B cell (primary cell): Measurements from ENCODE around the gene OR2T8. TPM values are rescaled to one million over a fixed set of nuclear protein-coding genes. Genes with fewer than 3 reads are reported as not detected.
"Not testable (repeated sequence)": the region's sequence is repeated elsewhere in the genome, so short reads cannot be mapped to it uniquely, and the experiment has no call there.

ENCODE experiments used
- ATAC-seq: fragments of 200-7000 bp; cut with Tn5 transposase; one replicate; pipeline ENCODE4 v1.10.0; 2021; ENCODE audit warnings: low read depth, mild to moderate bottlenecking, moderate number of reproducible peaks, moderate library complexity
- CTCF ChIA-PET: fragments of 350-600 bp; sonication (Branson Sonifier 250); formaldehyde crosslinking; loops from one replicate; lab custom pipeline; 2021; ENCODE audit warnings: antibody characterized with exemption, inconsistent platforms; lab: Charles Lee
- POLR2A ChIA-PET: fragments of 350-600 bp; sonication (Branson Sonifier 250); formaldehyde crosslinking; loops from one replicate; lab custom pipeline; 2021; ENCODE audit warnings: antibody characterized with exemption; lab: Charles Lee
- DNase-seq: peaks from one replicate; pipeline ENCODE4 v3.0.0; 2013
- H2AFZ ChIP-seq: 2 replicates; pipeline ENCODE4 v1.6.1; 2012; ENCODE audit warnings: mild to moderate bottlenecking, low read depth, low read length; ENCODE audit not compliant: insufficient read depth, poor library complexity, severe bottlenecking
- H3K27ac ChIP-seq, 2 donors: 1 replicate in 1 of 2; 2 replicates in 1 of 2; pipeline ENCODE4 v1.5.1; 2012 to 2013; ENCODE audit warnings: low read length in 2 of 2, mild to moderate bottlenecking in 2 of 2, moderate library complexity in 1 of 2
- H3K27me3 ChIP-seq, 4 experiments: fragments of 200-600 bp in 1 of 4; sonication (generic) in 1 of 4; replicated peaks in 1 of 4; 1 replicate in 2 of 4; 2 replicates in 2 of 4; pipeline versions ENCODE4 v1.6.1 to v1.7.0; 2013 to 2016; ENCODE audit warnings: low read length in 3 of 4, mild to moderate bottlenecking in 2 of 4, mixed read lengths in 1 of 4, moderate library complexity in 1 of 4; ENCODE audit not compliant: insufficient read depth in 4 of 4, control insufficient read depth in 3 of 4; ENCODE audit errors: control extremely low read depth in 1 of 4
- H3K36me3 ChIP-seq, 2 experiments: replicated peaks in 1 of 2; 1 replicate in 1 of 2; 2 replicates in 1 of 2; pipeline versions ENCODE4 v1.6.1 to v1.7.1; 2013; ENCODE audit warnings: low read length in 1 of 2; ENCODE audit not compliant: insufficient read depth in 2 of 2, control insufficient read depth in 1 of 2; ENCODE audit errors: control extremely low read depth in 1 of 2, extremely low read depth in 1 of 2
- H3K4me1 ChIP-seq, 2 donors: fragments of 200-600 bp in 1 of 2; sonication (generic) in 1 of 2; 1 replicate in 1 of 2; 2 replicates in 1 of 2; pipeline versions ENCODE4 v1.5.1 to v1.6.1; 2013 to 2017; ENCODE audit warnings: low read length in 2 of 2; ENCODE audit not compliant: control insufficient read depth in 2 of 2, insufficient read depth in 2 of 2
- H3K4me2 ChIP-seq: replicated peaks from 2 replicates; pipeline ENCODE3; 2012; ENCODE audit warnings: mild to moderate bottlenecking, low read depth, low read length; ENCODE audit not compliant: poor library complexity, severe bottlenecking
- H3K4me3 ChIP-seq, 5 experiments: fragments of 200-600 bp in 1 of 5; sonication (generic) in 1 of 5; 1 replicate in 3 of 5; 2 replicates in 2 of 5; pipeline versions ENCODE4 v1.5.1 to v1.7.0; 2011 to 2016; ENCODE audit warnings: low read length in 4 of 5, mild to moderate bottlenecking in 4 of 5, low read depth in 2 of 5, control low read depth in 1 of 5, moderate library complexity in 1 of 5; ENCODE audit not compliant: insufficient read depth in 1 of 5; ENCODE audit errors: control extremely low read depth in 1 of 5, extremely low read depth in 1 of 5
- H3K79me2 ChIP-seq: fragments of 200-600 bp; sonication (generic); one replicate; pipeline ENCODE4 v1.6.0; 2016; ENCODE audit warnings: low read length; ENCODE audit not compliant: control insufficient read depth, insufficient read depth
- H3K9ac ChIP-seq: fragments of 200-600 bp; sonication (generic); 2 replicates; pipeline ENCODE4 v1.6.1; 2017; ENCODE audit warnings: mild to moderate bottlenecking, low read length, moderate library complexity
- H3K9me3 ChIP-seq, 3 donors: one replicate each; pipeline versions ENCODE4 v1.6.1 to v1.7.1; 2013; ENCODE audit warnings: low read length in 2 of 3; ENCODE audit not compliant: control insufficient read depth in 2 of 3, insufficient read depth in 1 of 3; ENCODE audit errors: control extremely low read depth in 1 of 3
- H4K20me1 ChIP-seq: 2 replicates; pipeline ENCODE4 v1.6.0; 2012; ENCODE audit warnings: mild to moderate bottlenecking, low read length; ENCODE audit not compliant: insufficient read depth, control insufficient read depth, poor library complexity, severe bottlenecking
- H3K27ac Mint-ChIP-seq: one replicate; pipeline ENCODE4 v1.8.0; 2021; ENCODE audit warnings: mixed read lengths
- H3K27me3 Mint-ChIP-seq: one replicate; pipeline ENCODE4 v1.8.0; 2021; ENCODE audit warnings: mixed read lengths
- H3K4me1 Mint-ChIP-seq: one replicate; pipeline ENCODE4 v1.8.0; 2021; ENCODE audit warnings: mixed read lengths
- H3K4me3 Mint-ChIP-seq: one replicate; pipeline ENCODE4 v1.8.0; 2021; ENCODE audit warnings: mixed read lengths
- H3K9me3 Mint-ChIP-seq: one replicate; pipeline ENCODE4 v1.8.0; 2022; ENCODE audit warnings: mixed read lengths; ENCODE audit not compliant: insufficient read depth
- CTCF ChIP-seq: fragments of 200-600 bp; IDR thresholded peaks from one replicate; pipeline ENCODE4 v1.8.0; 2022; ENCODE audit warnings: antibody characterized with exemption, mild to moderate bottlenecking
- EZH2 ChIP-seq: IDR thresholded peaks from 2 replicates; pipeline ENCODE4 v1.6.1; 2012; ENCODE audit warnings: borderline replicate concordance, low read depth, mild to moderate bottlenecking, moderate library complexity, low read length; ENCODE audit not compliant: insufficient read depth, poor library complexity, severe bottlenecking
- WGBS: methylation state at CpG from one replicate; pipeline ENCODE4 v1.1.5; 2013; ENCODE audit warnings: missing lambda C conversion rate; ENCODE audit not compliant: insufficient coverage; 5-methylcytosine and 5-hydroxymethylcytosine counted together
- intact Hi-C: fragments of 100-400 bp; cut with micrococcal nuclease; formaldehyde crosslinking; loops from one replicate; pipeline ENCODE4 v1.10.0; 2022
- polyA plus RNA-seq: library from polyadenylated mRNA; depleted of rRNA; stranded (reverse); fragments of >200 nt; gene quantifications from 2 replicates; pipeline ENCODE4 v1.2.3, GENCODE V29; 2012
- total RNA-seq, 2 donors: library from RNA; stranded (reverse); fragments of 120-200 nt in 1 of 2; gene quantifications; 1 replicate in 1 of 2; 2 replicates in 1 of 2; pipeline versions ENCODE4 v1.2.3 to v1.2.4, GENCODE V29; 2013 to 2022

The OR2T8 gene
- total and polyA plus RNA-seq, 2 donors (not counting 1 experiment from before 2014, with no cell fraction given): 0.67 TPM; not detected in 1

- Histone ChIP-seq H3K27ac (no peak overlapping the region), H2AFZ (no peak overlapping the region), H3K79me2 (no peaks in the 10 kb centered on the region), H3K27me3 (no peaks in the 10 kb centered on the region), H3K9me3 (peaks cover 0 to 16% (median 3%) of the 10 kb centered on the region in 3 donors), H4K20me1 (no peaks in the 10 kb centered on the region), H3K4me2 (no peak overlapping the region), H3K36me3 (no peaks in the 10 kb centered on the region), H3K4me1 (no peaks in the 10 kb centered on the region), H3K9ac (no peak overlapping the region), H3K4me3 (no peak overlapping the region)
- TF ChIP-seq EZH2 (no peak), CTCF (no peak)
- Mint-ChIP-seq H3K27me3 (peaks cover 6% of the 10 kb centered on the region), H3K27ac (no peak overlapping the region), H3K4me1 (no peaks in the 10 kb centered on the region), H3K9me3 (peaks cover 6% of the 10 kb centered on the region), H3K4me3 (no peak overlapping the region)
- over 99% methylated on average over 18 of the region's 18 CpGs for WGBS
- POLR2A ChIA-PET: no interaction called here
- intact Hi-C loops: no loop called here
- DNase-seq: no peak
- no peak for ATAC-seq
- CTCF ChIA-PET: no interaction called here
These were observed 16.4 kb downstream of the OR2T8 start for GRCh38 chr1:247936415-247936814.

- H3K27me3 Mint-ChIP-seq, CTCF ChIA-PET, intact Hi-C loops, H3K4me1 Mint-ChIP-seq, H3K4me1 ChIP-seq, H3K9me3 Mint-ChIP-seq, POLR2A ChIA-PET, H3K79me2 ChIP-seq, H4K20me1 ChIP-seq, H3K36me3 ChIP-seq, H3K27me3 ChIP-seq: not testable (repeated sequence)
- TF ChIP-seq CTCF: peak; percentile 88
- Mint-ChIP-seq H3K4me3 (peak overlapping the region; percentile 79), H3K27ac (peak overlapping the region; percentile 18)
- H3K4me2 ChIP-seq: peak overlapping the region; percentile 76
- H3K27ac ChIP-seq: peak overlapping the region in 1 of 2 donors; percentile 69
- peak overlapping the region in 4 of 5 experiments; percentile 64 to 81 (median 70) for H3K4me3 ChIP-seq
- DNase-seq (peak; percentile 94), ATAC-seq (peak; percentile 99)
- peak overlapping the region; percentile 88 for H2AFZ ChIP-seq
- H3K9ac ChIP-seq: peak overlapping the region; percentile 71
- WGBS: 11% methylated on average over 41 of the region's 44 CpGs
- H3K9me3 ChIP-seq: peaks cover 0 to 16% (median 3%) of the 10 kb centered on the region in 3 donors
These were observed 17.1 kb downstream of the OR2T8 start for GRCh38 chr1:247936965-247937734.
